Panc1 (cell line): Measurements from ENCODE around the gene CCDC15.

Experiments
- POLR2AphosphoS5 ChIP-seq: IDR thresholded peaks from 2 replicates; pipeline ENCODE4 v1.6.1; 2012; ENCODE audit warnings: mild to moderate bottlenecking, low read depth, low read length, moderate library complexity
- SIN3A ChIP-seq: IDR thresholded peaks from 2 replicates; pipeline ENCODE4 v1.6.1; 2012; ENCODE audit warnings: low read depth, mild to moderate bottlenecking, low read length, moderate library complexity, borderline replicate concordance; ENCODE audit not compliant: insufficient read depth
- TF ChIP-seq, protein P1 (sequence below): fragments of 450-650 bp; IDR thresholded peaks from 2 replicates; pipeline ENCODE4 v1.5.1; 2017; ENCODE audit warnings: mild to moderate bottlenecking

DNA sequence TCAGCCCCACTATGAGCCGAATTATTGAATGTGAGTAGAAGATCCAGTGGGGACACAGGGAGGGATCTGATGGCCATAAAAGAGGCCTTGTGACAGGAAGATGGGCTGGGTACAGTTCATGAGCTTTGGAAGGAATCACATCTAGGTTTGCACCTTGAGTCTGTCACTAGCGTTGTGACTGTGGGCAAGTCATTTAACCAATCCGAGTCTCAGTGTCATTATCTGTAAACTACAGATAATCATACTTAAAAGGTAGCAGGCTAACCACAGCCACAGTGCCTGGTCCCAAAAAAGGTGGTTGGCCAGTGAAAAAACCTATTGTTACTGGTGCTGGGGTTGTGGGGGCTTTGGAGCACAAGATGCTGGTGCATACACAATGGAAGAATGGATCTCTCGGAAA lies 31.2 kb upstream of the CCDC15 start:
- TF ChIP-seq POLR2AphosphoS5, result no peak
- TF ChIP-seq, protein P1, sequence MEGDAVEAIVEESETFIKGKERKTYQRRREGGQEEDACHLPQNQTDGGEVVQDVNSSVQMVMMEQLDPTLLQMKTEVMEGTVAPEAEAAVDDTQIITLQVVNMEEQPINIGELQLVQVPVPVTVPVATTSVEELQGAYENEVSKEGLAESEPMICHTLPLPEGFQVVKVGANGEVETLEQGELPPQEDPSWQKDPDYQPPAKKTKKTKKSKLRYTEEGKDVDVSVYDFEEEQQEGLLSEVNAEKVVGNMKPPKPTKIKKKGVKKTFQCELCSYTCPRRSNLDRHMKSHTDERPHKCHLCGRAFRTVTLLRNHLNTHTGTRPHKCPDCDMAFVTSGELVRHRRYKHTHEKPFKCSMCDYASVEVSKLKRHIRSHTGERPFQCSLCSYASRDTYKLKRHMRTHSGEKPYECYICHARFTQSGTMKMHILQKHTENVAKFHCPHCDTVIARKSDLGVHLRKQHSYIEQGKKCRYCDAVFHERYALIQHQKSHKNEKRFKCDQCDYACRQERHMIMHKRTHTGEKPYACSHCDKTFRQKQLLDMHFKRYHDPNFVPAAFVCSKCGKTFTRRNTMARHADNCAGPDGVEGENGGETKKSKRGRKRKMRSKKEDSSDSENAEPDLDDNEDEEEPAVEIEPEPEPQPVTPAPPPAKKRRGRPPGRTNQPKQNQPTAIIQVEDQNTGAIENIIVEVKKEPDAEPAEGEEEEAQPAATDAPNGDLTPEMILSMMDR, result no peak
- no peak for TF ChIP-seq SIN3A
